ENCODE results near the gene OR4D1.

The OR4D1 gene

DNA sequence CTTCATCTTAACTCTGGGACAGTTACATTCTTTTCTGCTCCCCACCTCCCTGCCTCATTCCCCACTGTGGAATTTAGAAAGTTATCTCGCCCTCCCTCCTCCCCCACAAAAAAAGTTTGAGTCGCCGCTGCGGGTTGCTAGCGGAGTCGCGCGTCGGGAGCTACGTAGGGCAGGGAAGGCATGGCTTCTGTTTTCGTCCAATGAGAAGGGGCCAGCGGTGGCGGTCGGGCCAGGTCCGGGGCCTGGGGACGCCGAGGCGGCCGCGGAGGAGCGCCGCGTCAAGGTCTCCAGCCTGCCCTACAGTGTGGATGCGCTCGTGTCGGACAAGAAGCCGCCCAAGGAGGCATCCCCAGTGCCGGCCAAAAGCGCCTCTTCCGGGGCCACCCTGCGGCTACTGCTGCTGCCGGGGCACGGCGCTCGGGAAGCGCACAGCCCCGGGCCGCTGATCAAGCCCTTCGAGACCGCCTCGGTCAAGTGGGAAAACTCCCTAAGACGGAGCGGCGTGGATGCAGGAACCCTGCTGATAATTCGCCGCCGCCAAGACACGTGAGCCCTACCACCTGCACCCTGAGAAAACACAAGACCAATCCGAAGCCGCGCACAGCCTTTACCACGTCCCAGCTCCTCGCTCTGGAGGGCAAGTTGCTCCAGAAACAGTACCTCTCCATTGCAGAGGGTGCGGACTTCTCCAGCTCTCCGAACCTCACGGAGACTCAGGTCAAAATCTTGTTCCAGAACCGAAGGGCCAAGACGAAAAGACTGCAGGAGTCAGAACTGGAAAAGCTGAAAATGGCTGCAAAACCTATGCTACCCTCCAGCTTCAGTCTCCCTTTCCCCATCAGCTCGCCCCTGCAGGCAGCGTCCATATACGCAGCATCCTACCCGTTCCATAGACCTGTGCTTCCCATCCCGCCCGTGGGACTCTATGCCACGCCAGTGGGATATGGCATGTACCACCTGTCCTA, 8.9 kb downstream of the OR4D1 start:
- peak; percentile 36 to 43 for DNase-seq

DNA sequence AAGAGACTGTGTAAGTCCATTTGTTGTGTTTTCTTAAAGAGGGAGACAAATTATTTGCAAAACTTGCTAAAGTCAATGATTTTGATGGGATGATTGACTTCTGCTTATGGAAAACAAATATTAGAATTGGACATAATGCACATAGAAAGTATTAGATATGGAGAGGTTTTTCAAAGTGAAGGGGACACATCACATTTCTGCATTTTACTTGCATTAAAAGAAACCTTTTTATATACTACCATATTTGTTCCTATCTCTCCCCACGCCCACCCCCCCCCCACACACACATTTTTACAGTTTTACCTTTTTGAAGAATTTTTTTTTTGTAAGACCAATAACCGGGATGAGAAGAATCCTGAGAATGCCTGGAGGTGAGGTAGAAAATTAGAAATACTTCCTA, 10.0 kb downstream of the OR4D1 start:
- DNase-seq, result no peak

DNA sequence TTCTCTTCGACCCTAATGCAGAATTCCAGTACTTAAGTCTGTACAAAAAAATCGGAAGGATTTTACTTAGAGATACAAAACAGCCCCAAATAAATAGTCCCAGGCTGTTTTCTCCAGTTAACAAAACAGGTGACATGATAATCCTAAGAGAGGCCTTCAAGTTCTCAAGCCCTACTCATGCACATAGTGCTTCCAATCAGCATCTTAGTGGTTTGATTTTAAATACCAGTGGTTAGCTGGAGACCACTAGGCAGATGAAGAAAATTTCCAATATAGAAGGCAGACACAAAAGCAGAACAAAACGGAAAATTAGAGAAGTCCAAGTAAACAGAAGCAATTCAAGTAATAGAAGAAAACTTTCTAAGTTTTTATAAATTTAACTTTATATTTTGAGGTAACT, 13.4 kb downstream of the OR4D1 start:
- DNase-seq, result no peak

DNA sequence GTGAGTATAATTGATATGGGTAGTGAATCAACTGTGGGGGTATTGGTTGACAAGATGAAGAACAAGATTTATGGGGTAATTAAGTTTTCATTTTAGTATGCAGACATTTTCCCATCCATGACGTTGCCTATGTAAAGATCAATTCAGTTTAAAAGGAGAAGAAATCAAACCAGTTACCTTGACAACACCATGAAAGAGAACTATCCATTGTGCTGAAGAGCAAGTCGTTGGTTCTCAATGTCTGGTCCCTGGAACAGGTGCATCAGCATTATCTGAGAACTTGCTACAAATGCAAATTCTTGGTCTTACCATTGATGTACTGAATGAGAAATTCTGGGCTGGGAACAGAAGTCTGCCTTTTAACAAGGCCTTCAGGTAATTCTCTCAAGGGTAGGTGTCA, 17.8 kb downstream of the OR4D1 start:
- DNase-seq, result no peak

DNA sequence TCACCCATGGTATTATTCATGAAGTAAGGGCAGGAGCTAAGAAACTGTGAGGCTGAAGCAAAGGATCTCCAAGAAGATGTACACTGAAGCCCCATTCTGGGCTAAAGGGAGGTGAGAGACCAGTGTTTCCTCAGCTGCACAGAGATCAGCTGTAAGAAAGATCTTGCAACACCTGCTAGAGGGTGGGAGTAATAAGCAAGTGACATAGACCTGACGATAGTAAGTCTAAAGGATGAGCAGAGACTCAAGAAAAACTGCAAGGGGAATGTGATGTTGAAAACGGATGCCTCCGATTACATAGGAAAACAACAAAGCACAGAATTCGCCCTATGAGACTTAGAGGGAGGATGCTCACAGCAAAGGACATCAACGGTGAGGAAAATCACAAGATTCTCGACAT, 18.5 kb downstream of the OR4D1 start, which contains the start of gene OR4D2:
OR4D2 (plus strand) TSS at position 301 of the 400 bp plus-strand sequence. CDS start 2,674 bp downstream, outside the sequence.
- DNase-seq, result no peak

DNA sequence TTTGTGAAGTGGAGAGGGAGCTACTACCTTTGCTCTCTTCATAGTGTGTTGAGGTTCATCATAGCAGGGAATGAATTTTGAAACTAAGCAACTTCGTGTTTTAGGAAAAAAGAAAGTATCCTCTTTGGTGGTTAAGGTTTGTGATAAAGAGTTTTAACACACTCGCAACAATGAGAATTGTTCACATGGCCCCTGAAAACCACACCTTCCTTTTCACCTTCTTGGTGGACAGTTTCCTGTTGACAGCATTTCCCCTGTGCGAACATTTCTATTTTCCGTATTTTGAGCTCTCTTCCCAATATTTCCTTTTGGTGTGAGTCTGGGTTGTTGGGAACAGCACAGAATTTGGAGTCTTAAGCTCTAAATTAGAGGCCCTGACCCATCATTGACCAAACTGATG, 22.4 kb downstream of the OR4D1 start:
- DNase-seq, result no peak

DNA sequence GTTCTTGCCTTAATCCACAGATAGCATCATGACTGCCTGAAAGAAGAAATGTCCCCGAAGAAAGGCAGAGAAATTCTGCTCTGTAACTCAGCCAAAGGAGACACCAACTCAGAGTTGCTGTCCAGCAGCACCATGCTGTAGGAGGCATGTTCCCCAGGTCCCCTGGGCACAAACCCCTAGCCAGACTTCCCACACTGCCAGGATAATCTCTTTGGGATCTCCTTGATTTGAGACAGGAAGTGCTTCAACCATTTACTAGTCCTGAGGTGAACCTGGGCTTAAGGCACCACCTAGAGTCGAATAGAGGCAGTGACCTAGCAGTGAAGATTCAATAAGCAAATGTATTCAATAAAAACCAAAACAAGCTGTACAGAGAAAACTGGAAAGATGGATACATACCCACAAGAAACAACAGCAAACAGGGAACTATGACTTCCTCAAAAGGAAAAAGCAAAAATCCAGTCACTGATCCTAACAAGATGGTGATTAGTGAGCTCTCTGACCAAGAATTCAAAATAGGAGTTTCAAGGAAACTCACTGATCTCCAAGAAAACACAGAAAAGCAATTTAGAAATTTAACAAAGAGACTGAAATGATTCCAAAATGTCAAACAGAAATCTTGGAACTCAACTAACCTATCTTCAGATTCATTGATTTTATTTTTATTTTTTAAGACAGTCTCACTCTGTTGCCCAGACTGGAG, 24.3 kb downstream of the OR4D1 start:
- DNase-seq, result peak; percentile 69 to 73

DNA sequence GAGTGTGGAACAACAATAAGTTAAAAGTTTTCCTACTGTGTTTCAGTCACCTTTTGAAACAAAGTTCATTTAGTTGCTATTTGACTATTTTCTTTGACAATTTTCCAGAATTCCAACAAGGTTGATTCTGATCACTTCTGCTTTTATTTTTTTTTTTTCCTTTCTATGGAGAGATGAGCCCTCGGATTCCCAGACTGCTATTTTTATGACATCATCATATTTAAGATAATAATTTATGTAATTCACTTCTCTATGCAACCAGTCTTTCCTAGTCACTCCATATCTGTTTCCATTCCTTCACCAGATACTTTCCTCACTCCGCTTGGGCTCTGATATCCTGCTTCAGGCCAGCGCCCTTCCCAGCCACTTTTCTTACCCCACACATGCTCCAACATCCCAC, 26.7 kb downstream of the OR4D1 start:
- DNase-seq, result no peak

DNA sequence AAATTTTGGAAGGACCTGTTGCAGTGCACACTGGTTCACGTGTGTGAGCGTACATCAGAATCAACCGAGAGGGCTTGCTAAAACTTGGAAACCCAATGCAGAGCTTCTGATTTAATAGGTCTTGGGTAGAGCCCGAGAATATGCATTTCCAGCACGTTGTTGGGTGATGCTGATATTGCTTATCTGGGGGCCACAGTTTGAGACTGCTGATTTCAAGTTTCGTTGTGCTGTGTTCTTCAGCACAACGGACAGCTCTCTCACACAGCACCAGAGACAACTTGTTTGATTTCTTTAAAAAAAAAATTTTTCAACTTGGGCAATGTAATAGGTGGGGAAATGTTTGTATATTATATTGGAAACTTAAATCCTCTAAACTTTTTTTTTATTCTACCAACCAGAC, 28.0 kb downstream of the OR4D1 start:
- no peak for DNase-seq

DNA sequence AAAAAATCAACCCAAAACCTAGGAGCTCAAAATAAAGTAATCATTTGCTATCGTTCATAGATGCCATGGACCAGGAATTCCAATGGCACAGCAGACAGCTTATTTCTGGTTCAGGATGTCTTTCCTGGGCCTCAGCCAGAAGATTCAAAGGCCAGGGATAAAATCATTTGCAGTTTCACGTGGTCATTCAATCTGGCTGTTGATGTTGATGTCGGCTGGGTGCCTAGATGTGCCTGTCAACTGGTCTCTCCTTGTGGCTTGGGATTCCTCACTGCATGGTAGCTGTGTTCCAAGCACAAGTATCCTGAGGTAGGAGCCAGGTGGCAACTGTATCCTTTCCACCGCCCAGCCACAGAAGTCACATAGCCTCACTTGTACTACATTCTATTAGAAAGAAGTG, 33.6 kb downstream of the OR4D1 start:
- no peak for DNase-seq

DNA sequence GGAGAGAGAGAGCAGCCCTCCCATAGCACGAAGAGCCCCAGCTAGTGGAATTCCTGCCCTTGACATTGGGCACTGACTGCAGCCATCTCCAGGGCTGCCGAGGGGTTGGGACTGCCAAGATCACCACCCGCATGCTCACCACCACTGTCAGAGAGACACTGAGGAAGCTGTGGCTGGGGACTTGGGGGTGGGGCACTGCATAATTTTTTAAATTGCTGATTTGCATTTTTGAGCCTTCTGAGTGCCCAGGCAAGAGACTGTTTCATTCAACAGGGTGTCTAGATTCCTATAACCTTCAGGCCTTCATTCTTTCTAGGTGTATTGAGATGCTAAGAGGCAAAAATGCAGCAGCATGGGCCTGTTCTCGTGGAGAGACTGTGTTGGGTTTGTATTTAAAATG, 35.3 kb downstream of the OR4D1 start:
- DNase-seq, result no peak

DNA sequence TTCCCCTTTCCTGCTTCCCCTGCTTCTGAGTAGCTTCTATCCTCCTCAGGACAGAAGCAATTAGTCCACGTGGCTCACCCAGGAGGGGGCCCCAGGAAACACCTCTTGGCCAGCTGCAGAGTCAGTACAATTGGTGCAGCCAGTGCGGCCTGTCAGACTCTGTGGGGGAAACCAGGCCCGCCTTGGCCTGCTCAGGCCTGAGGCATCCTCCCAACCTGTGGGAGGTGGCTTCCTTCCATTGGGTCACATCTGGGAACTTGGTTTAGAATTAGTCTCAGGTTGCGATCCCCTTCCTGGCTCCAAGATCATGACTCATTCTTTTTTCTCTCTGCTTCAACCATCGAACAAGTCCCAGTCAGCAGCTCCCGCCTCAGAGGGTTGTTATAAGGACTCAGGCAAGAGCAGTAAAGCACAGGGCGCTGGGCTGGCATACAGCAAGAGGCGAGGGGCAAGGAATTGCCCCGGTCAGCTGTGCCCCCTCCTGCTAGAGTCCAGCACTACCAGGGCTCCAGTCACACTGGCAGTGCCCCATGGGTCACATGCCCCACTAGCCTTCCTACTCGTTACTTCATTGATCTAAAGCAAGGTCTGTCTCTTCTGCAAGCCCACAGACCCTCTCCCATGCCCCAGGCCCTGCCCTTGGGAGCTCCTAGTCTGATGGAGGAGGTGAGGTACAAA, 36.3 kb downstream of the OR4D1 start:
- DNase-seq, result no peak

DNA sequence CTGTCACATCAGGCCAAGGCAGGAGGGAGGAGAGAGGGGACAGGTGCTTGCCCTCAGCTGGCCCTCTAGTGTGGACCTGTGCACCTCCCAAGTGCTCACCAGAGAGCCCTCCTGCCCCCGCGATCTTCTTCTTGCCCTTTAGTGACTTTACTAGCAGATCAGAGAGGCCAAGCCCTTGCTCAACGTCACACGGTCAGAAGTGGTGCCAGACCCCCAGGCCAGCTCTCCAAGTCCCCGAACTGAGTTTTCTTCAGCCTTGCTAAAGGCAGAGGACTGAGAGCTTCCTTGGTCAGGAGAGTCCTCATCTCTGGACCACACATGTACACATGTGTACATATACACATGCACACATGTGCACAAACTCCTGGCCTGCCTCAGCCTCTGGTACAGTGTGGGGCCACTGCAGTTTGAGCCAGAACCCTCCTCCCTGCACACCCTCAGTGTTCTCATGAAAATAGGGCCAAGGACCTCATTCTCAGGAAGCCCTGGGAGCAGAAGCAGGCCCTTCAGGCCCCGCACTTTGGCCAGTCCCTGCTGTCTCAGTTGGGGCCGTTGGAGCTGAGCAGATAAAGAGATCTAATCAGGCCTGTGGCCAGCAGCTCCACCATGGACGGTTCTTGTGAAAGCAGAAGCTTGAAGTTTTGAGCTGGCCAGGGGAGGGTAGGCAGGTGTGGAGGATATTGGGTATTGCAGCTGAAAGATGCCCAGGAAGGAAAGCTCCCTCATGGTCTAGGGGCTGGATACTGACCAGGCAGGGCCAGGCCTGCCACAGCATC, 37.0 kb downstream of the OR4D1 start:
- no peak for DNase-seq

DNA sequence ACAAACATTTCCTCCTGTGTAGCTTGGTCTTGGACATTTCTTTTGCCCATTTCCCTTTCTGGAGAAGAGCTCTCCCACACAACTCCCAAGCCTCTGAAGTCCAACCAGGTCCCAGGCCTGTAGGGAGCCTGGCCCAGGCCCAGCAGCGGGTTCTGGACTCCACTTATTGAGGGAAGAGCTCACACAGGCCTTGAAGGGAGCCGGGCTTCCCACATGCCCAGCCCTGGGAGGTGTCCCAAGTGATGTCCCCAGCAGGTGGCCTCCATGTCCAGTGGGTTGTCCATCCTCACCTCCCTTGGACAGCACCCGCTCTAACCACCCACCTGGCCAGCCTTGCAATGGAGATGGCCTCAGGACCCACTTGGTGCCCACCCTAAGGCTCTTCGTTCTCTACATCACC, 38.4 kb downstream of the OR4D1 start:
- no peak for DNase-seq

DNA sequence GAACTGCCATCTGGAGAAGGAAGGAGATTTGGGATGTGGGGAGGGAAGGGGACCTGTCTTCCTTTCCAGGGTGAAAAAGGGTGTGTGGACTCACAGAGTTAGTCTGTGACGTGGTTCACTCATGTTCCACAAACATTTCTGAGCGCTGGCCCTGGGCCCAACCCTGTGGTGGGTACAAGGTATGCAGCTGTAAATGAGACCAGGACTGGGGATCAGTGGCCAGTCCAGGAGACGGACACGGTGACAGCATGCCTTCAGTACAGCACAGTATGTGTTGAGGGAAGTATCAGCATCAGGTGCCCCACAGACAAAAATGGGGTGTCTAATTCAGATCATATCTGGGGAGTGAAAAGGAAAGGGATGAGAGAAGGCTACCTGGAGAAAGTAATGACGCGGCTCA, 38.9 kb downstream of the OR4D1 start:
- no peak for DNase-seq

DNA sequence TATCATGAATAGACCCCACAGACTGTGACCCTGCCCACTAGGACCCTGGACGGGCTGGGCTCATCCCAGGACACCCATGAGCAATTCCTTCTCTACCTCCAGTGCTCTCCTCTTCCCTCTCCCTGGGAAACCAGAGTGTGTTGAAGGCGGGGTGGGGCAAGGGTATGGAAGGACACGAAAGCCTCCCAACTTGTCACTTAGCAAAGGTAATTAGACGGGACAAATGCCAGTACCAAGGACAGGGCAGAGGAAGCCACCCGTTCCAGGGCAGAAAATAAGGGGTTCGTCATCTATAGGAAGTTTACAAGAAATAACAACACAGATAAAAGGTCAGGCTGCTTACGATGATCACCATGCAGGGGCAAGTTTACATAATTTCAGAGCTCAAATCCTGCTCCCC, 39.5 kb downstream of the OR4D1 start:
- no peak for DNase-seq

DNA sequence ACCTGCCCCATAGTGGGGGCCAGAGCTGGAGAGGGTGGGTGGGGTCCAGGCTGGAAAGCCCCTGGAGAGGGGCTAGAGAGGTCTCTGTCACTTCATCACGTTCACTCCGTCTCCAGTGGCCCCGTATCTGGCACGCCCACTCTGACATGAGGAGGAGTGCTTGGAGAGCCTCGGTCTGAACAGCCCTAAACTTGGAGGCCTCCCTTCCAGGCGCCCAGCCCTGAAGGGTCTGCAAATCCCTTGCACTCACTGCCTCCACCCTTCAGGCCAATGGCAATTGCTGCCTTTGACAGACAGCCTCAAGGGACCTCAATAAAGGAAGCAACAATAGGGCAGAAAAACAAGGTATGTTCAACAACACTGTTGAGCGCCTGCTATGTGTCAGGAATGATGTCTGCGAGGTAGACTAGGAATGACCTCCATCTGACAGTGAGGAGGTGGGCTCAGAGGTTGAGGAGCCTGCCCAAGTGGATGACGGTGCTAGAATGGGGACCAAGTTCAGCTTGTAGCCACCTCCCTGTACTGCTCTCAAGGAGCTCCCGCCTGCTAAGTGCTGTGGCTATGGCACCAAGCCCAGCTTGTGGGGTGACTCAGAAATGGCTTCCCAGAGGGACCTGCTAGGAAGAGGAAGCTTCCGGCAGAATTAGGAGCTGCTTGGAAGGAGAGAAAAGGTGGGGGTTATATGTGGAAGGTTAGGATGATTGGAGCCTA, 41.4 kb downstream of the OR4D1 start:
- no peak for DNase-seq

DNA sequence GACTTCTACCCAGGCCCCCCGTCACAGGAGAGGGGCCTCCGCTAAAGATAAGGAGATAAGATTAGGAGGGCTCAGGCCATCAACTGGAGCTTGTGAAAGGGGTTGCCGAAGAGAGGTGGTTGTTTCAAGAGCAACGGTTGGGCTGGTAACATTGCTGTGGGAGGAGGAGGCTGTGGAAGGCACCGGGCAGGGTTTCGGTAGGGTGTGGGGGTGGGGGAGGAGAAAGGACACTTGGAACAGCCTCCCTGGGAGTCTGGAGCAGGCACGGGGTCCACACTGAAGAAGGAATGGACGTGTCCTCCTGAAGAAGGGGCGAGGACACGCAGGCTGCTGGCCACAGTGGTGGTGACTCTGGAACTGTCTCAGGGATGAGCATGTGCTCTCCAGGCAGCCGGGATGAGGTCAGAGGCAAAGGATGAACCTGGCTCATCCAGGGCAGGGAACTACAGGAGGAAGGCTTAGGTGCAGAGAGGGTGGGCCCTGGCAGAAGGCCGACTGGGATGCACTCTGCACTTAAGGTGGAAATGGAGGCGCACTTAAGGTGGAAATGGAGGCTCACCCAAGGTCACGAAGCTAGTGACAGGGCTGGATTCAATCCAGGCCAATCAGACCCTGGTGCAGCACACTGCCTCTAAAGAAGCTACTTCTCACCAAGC, 43.2 kb downstream of the OR4D1 start:
- no peak for DNase-seq

DNA sequence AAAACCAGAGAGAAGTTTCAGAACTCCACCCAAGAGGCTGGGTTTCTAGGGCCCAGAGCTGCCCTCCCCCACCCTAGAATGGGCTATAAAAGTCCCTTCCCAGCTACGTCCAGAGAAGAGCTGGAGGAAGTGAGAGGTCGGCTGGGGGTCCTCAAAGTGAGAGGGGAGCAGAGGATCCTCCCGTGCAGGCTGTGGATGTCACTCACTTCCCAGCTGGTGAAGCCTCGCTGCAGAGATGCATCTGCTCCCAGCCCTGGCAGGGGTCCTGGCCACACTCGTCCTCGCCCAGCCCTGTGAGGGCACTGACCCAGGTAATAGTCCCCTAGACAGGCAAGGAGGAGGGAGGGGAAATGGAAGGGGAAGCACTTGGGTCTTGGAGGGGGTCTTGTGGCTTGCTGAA, 44.4 kb downstream of the OR4D1 start, which contains the start of gene EPX:
EPX (plus strand) TSS at position 115 of the 400 bp plus-strand sequence; CDS start at position 236, 121 bp downstream.
- no peak for DNase-seq

DNA sequence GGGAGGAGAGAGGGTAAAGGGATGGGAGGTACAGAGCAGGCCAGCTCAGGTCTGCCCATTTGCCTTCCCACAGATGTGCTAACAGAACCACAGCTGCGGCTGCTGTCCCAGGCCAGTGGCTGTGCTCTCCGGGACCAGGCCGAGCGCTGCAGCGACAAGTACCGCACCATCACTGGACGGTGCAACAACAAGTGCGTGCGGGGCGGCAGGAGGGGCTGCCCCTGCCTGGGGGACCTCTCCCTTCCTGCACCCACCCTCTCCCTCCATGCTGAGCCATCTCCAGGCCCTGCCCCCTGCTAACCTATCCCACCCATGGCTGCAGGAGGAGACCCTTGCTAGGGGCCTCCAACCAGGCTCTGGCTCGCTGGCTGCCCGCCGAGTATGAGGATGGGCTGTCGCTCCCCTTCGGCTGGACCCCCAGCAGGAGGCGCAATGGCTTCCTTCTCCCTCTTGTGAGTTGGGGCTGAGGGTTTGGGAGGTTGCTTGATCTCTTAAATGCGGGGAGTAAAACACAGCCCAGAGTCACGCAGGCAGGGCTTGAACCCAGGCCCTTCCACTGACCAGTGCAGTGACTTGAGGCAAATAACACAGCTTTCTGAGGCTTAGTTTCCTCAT, 45.6 kb downstream of the OR4D1 start:
- no peak for DNase-seq
